HG02763 (cell line): ENCODE results near the gene SH3RF3.
"Not testable (repeated sequence)": the region's sequence is repeated elsewhere in the genome, so short reads cannot be mapped to it uniquely, and the experiment has no call there.

Source experiments
- ATAC-seq: cut with Tn5 transposase; IDR thresholded peaks from one replicate; pipeline ENCODE4 v1.9.1; 2021; ENCODE audit warnings: mild to moderate bottlenecking, moderate library complexity; ENCODE audit not compliant: unreplicated experiment

The SH3RF3 gene

DNA sequence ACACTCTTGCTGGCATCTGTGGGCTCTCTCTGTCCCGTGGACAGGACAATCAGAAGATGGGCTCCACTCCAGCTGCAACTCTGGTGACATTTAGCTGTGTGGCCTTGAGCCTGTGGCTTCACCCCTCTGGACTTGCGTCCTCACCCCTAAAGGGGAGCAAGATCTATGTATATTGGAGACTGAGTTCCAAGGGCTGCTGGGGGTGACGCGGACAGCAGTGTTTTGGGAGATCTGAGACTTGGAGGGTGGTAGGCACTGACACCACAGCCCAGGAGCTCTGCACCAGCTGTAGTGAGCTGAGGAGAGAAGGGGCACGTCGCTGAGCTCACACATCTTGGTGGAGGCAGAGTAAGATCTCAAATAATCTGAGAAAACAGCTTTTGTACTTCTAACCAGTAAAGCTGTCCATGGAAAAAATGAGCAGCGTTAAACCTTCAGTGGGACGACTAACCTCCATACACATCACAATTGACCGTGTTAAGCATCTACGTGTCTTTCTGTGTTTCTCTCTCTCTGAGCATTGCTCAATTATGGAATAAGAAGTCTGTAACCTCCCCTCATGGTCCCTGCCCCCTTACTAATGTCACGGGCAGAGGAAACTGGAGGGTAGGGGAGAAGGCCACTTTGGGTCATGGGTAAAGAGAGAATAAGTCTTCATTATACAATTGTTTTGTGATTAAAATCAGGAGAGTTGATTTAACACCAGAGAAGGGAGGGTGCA lies 85.8 kb downstream of the SH3RF3 start:
- ATAC-seq, result no peak

DNA sequence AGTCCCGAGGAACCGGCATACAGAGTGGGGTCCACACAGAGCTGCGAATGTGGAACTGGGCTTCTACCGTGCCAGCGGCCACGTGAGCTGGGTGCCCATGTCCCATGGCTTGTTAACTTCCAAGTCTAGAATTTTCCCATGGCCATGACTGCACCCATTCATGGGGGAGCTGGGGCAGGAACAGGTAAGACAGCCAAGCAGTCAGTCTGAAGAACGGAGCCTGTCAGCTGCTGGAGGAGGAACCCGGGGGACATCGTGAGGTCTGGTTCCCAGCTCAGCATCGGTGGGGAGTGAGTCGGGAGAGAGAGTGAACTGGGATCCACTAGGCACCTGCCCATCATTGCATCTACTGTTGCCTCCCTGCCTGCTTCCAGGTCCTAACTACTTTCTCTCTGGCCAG lies 86.9 kb downstream of the SH3RF3 start:
- ATAC-seq, result no peak

DNA sequence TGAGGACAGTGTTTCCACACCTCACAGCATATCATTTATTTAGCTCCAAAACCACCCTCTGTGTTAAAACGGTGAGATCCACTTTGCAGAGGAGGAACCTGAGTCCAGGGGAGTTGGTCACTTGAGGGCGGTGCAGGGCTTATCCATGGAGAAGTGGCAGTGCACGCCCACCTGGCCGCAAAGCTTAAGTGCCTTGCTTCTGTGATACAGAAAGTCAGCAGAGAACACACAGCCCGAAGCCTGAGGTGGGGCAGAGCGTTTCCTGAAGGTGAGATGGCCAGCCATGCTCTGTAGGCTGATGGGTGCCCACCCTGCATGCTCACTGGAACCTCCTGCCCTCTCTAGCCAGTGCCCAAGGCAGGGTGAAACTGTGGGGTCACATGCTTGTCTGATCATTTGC lies 87.3 kb downstream of the SH3RF3 start:
- no peak for ATAC-seq

DNA sequence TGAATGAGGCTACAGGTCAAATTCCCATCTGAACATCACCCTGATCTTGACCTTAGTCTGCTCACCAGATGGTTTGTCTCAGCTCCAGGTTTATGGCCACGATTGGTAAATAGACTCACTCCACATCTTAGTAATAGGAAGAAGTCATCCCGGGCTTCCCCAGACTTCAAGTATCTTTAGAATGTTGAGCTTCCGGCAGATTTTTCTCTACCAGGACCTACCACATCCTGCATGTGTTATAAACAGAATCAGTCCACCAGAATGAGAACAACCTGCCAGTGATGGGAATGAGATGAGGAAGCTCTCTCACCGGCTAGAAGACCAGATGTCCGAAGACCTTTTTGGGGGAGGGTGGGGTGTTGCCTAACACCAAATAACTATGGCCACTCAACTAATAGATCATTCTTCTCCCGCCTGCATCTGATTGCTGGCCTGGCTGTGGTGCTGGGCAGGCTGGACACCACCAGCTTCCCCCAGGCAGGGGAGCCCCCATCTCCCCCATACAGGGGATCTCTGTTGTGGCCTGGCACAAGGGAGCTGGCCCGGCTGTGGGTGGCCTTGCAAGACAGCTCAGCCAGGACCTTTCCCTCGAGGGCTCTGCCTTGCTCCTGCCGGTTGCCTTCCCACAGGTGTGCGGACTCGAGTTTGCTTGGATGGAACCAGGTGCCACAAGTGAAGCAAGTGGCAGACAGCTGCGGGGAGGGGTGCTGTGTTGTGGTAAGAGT lies 88.5 kb downstream of the SH3RF3 start:
- no peak for ATAC-seq

DNA sequence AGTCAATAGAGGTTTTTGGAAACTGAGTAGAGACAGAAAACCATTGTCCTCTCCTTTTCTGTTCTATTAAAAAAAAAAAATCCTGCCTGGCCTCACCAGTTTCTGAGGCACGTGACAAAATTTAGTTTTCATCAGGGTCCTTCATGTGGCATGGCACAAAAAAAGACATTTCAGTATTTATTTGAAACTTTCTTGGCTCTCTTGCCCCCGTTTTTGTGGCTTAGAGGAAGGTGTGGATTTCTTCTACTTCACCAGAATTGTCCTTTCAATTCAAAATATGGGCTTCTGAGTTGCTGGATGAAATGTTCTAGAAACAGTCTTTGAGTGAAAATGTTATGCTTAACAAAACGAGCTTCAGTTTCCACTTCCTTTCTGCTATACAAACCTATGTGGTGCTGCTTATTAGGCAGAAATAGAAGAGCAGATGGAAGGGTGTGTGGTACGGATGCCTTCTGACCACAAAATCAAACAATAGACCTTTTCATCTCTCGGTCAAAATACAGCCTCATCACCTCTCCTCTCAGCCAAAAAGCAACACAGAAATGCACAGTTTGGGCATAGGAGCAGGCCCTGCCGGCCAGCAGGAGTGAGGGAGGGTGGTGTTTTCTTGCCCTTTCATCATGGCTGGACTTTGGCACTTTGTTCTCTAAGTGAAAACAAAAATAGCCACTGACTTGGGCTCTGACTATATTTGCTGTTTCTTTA lies 89.2 kb downstream of the SH3RF3 start:
- ATAC-seq, result no peak

DNA sequence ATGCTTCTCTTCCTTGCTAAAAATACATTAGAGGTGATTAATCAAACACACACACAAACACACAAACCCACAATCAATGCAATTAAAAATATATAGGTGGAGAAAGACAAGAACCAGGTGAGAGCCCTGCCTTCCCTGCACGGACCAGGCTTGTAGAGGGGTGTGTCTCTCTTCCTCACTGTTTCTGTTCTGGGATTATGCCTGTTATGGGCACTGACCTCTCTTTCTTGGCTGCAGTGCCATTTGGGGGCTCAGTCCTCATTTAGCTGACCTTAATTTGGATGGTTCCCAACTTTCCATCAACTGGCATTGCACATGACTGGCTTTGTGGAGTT lies 89.8 kb downstream of the SH3RF3 start:
- ATAC-seq, result no peak

DNA sequence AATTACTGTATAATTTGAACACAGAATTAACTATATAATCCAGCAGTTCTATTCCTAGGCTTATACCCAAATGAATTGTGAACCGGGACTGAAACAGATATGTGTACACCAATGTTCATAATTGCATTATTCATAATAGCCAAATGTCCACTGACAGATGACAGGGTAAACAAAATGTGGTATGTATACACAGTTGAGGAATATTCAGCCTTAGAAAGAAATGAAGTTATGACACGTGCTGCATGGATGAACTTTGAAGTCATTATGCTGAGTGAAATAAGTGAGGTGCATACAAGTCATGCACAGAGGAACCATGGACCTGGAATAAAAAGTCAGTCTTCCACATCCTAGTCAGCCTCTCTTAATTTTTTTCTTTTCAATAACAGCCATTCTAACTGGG lies 91.9 kb downstream of the SH3RF3 start:
- ATAC-seq, result no peak

DNA sequence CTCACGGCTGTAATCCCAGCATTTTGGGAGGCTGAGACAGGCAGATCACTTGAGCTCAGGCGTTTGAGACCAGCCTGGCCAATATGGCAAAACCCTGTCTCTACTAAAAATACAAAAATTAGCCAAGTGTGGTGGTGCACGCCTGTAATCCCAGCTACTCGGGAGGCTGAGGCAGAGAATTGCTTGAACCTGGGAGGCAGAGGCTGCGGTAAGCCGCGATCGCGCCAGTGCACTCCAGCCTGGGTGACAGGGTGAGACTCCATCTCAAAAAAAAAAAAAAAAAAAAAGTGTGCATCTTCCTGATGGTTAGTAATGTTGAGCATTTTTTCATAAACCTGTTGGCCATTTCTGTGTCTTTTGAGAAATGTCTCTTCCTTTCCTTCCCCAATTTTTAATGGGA lies 92.3 kb downstream of the SH3RF3 start:
- not testable (repeated sequence) for ATAC-seq

DNA sequence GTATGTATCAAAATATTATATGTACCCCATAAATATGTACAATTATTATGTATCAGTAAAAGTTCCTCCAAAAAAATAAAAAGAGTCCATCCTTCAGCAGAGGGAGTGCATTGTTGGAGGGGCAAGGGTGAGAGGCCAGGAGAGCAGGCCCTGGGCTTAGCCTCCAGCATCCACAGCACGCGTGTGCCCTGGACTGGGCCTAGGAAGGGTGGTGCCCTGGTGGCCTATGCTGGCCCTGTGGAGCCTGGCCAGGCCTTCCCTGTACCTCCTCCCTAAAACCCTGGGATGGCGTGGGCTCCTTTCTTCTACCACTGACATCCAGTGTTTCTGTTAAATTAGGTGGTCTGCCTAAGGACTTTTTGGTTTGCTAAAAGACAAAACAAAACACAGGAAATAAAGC lies 93.4 kb downstream of the SH3RF3 start:
- ATAC-seq, result no peak

DNA sequence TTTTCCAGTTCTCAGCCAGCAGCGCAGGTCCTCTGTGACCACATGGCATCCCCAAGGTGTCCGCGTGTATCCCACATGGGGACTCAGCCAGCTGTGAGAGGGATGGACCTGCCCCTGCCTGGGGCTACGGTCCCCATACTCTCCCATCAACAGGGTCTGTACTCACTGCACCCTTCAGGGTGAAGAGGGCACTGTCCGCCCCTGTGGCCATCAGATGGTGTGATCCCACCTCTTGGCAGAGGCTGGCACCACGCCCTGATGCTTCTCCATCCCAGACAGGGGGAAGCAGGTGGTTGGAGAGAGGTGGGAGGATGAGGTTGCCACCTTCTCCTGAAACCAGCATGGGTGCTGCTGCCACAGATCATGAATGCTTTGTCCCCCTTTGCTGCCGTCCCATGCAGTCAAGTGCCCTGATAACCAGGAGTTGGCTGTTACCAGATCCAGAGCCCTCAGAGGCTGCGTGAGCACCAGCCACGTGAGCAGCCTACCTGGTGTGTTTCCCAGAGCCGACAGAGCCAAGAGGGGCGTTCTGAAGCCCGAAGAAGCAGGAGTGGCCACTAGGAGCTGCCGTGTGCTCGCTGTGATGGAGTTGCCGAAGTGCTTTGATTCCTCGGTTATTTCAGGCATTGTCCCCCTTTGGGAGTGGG lies 93.9 kb downstream of the SH3RF3 start:
- no peak for ATAC-seq

DNA sequence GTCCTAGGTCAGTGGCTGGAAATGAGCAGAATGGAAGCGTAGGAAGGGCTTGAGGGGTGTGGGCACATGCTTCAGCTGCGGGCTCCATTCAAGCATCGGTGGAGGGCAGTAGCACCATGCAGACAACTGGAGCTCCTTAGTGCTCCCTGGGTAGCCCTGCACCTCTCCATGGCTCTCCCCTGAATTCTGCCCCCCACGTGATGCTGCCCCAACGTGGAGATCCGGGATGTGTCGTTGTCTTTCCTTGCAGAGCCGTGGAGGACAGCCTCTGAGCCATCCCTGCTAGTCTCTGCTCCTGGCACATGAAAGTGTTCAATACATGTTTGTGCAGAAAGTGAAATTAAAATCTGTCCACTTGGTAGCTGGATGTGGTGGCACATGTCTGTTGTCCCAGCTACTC lies 94.5 kb downstream of the SH3RF3 start:
- no peak for ATAC-seq

DNA sequence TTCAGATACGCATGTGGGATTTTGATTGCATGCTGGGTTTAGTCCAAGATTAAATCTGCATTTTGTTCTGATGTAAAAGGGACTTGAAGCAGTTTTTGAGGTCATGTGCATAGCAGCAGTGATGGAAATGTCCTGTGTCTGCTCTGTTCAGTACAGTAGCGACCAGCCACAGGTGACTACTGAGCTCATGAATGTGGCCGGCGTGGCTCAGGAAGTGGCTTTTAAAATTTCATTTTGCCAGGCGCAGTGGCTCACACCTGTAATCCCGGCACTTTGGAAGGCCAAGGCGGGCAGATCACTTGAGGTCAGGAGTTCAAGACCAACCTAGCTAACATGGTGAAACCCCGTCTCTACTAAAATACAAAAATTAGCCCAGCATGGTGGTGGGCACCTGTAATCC lies 95.3 kb downstream of the SH3RF3 start:
- not testable (repeated sequence) for ATAC-seq

DNA sequence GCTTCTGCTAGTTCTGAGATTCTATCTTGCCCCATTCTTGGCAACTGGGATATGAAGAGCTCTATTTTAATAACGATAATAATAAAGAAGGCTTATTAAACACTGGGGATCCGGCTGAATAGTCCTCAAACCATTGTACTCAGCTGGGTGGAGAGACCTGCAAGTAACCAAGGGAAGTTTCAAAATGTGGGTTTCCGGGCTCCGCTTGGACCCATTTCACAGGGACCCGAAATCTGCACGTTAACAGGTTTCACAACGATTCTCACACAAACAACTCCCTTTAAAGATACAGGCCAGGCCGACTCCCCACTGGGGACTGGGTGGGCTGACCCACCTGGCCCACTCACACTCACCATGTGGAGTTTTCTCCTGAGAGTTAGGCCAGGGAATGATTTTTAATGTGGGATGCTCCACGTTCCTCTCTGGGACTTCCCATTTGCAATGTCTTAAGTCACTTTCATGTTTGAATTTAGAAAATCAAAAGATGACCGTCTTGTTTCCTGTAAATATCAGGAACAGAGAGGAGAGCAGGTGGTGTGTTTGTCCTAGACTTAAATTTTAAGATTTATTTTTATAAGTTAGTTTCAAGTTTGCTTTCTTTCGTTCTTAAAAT lies 96.3 kb downstream of the SH3RF3 start:
- no peak for ATAC-seq

DNA sequence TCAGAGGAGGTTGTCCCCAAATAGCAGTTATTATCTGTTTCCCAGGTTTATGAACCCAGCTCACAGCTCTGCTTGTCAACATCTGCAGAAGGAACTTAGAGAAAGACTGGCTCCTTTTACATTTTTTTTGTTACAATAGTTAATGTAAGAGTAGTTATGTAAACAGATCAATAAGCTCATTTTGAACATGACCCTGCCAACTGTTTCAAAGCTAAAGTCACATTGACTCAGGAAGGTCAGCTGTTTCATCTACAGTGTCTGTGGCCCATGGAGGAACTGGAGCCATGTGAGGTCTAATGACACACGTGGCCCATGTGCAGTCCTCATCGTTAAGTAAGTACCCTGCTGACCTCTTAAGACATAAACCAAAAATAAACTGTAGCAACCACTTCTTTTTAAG lies 97.1 kb downstream of the SH3RF3 start:
- no peak for ATAC-seq

DNA sequence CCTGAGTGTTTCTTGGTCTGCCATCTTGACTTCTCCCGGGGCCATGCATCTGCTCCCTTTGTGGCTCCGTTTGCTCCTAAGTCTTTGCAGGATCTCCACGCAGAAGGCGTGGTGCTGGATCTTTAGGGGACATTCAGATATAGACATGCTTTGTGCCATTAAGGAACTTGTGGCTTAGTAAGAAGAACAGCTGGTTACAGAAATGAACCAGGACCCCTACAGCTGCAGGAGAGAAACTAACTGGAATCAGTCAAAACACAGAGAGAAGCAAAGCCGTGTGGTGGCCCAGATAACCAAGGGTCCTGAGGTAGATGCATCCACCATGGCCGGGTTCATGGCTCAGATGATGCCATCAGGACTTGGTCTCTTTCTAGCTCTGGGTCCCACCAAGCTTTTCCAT lies 97.6 kb downstream of the SH3RF3 start:
- no peak for ATAC-seq

DNA sequence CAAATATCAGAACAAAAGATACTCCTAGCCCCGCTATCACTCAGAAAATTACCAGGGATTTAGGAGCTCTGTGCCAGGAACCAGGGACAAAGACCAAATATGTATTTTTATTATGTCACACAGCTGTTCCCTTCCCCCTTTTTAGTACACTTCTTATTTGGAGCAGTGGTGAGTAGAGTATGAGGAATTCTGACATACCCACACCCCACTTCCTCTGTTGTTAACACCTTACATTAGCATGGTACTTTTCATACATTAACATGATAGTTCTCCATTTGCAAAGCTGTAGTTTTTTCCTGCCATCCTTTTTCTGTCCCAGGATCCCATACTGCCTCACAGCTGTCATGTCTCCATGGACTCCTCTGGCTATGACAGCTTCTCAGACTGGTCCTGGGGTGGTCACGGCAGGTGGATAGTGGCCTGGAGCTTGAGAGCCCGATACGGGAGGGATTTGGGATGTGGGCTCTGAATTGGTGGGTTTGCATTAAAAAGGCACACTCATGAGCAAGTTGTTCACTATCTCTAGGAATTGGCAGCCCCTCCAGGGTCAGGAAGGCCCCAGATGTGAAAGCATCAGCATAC lies 100.2 kb downstream of the SH3RF3 start:
- no peak for ATAC-seq

DNA sequence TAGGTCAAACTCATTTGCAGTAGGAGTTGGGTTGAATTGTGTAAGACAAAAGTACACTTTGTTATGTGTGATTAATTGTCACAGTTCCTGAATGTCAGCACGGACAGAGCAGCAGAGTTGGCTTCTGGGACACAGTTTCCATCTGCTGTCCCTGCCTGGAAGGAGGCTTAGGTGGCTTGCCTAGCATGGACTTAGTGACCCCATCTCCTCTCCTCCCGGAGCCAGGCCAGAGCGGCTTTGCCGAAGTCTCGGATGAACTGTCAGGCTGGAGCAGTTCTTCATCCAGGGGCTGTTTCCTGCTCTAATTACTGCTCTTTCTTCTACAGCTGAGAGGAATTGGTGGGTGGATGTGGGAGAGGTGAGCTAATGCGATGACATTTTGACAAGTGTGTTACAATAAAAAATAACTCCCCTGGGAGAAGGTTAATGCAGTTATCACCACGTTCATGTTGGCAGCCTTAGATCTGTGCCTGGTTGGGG lies 102.0 kb downstream of the SH3RF3 start:
- ATAC-seq, result no peak

DNA sequence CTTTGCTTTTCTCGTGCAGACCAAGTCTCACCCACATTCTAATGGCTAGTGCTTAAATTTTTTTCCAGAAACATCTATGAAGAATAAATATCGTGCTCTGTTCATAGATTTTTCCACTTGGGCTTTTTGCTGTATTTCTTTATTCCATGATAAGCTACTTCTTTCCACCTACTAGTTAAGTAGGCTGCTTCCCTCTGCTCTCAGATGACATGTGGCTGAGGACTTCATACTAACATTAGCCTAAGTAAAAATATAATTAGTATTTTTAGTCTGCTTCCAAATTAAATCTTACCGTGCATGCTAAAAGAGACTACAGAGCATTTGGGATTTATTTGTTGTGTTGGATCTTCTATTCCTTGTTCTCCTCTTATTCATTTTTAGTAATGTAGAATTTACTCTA lies 102.4 kb downstream of the SH3RF3 start:
- no peak for ATAC-seq

DNA sequence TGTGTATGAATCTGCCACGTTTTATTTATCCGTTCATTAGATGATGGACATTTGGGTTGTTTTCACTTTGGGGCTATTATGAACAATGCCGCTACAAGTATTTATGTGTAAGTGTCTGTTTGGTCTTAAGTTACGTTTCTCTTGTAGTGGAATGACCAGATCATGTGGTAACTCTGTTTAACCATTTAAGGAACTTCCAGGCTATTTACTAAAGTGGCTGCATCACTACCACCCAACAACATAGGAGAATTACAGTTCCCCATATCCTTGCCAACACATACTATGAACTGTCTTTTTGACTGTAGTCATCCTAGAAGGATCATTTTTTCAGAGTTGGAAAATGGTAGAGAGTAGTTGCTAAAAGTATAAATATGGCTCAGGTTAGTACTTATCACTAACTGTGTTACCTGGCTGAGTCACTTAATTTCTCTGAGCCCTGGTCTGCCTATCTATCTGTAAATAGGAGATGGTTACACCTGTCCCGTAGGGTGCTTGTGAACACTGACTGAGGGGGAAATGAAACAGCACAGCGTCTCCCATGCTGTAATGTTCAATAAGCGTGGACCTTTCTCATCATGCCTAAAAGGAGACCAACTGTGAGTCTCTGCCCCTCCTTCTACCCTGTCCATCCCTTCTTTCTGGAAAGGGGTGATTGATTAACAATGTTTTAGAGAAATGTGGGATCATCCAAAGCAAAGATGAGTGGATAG lies 103.1 kb downstream of the SH3RF3 start:
- ATAC-seq, result no peak

DNA sequence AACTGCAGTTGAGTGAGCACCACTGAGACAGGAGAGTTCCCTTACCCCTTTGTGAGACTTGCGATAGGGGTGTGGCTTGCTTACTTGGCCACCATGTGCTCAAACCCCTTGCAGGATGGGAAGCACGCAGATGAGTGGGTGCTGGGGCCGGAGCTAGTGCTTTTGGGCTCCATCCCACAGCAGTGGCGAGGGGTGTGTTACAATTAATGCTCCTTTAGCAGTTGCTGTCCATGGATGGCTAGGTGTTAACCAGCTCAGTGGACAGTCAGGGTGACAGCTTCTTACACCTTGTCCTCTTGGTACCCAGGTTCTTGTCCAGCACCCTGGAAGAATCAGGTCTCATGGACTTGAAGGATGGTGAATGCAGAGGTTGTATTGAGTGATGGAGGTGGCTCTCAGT lies 103.9 kb downstream of the SH3RF3 start:
- ATAC-seq, result no peak
